Choroid plexus epithelial cell (primary cell): Measurements from ENCODE around the gene NEK9.
"Not testable (repeated sequence)": the region's sequence is repeated elsewhere in the genome, so short reads cannot be mapped to it uniquely, and the experiment has no call there.

Source experiments
- DNase-seq: peaks from one replicate; pipeline ENCODE4 v3.0.0-alpha.2; 2010; ENCODE audit warnings: low read depth
- H3K4me3 ChIP-seq: 2 replicates; pipeline ENCODE4 v1.5.1; 2011; ENCODE audit warnings: low read depth, mild to moderate bottlenecking, control low read depth, low read length, moderate library complexity
- CTCF ChIP-seq: conservative IDR thresholded peaks from 2 replicates; pipeline ENCODE4 v1.5.1; 2011; ENCODE audit warnings: low read depth, mild to moderate bottlenecking, control low read depth, inconsistent platforms, low read length, moderate library complexity

NEK9 gene

GRCh38 chr14:75156901-75157300 is 30.1 kb upstream of the NEK9 start:
- H3K4me3 ChIP-seq = no peak overlapping the region
- DNase-seq = no peak
- no peak for TF ChIP-seq CTCF

- TF ChIP-seq CTCF = no peak
- no peak for DNase-seq
- H3K4me3 ChIP-seq = no peak overlapping the region
Observed at GRCh38 chr14:75156111-75156510, 29.3 kb upstream of the NEK9 start.

- no peak for TF ChIP-seq CTCF
- no peak for DNase-seq
Observed at GRCh38 chr14:75155169-75155568, 28.3 kb upstream of the NEK9 start.

GRCh38 chr14:75153295-75153694 is 26.4 kb upstream of the NEK9 start:
- TF ChIP-seq CTCF = no peak
- H3K4me3 ChIP-seq = no peak overlapping the region

More at GRCh38 chr14:75155169-75155568, 28.3 kb upstream of the NEK9 start:
- H3K4me3 ChIP-seq = no peak overlapping the region

GRCh38 chr14:75151851-75152250 is 25.0 kb upstream of the NEK9 start:
- H3K4me3 ChIP-seq = no peak overlapping the region
- no peak for DNase-seq
- no peak for TF ChIP-seq CTCF

More at GRCh38 chr14:75153295-75153694, 26.4 kb upstream of the NEK9 start:
- DNase-seq = no peak

- not testable (repeated sequence) for H3K4me3 ChIP-seq, DNase-seq
Observed at GRCh38 chr14:75150637-75151036, 23.8 kb upstream of the NEK9 start.

- TF ChIP-seq CTCF = no peak
- H3K4me3 ChIP-seq = no peak overlapping the region
- no peak for DNase-seq
Observed at GRCh38 chr14:75150150-75150549, 23.3 kb upstream of the NEK9 start.

GRCh38 chr14:75147423-75148071 is 20.7 kb upstream of the NEK9 start:
- peak; percentile 99 for DNase-seq
- H3K4me3 ChIP-seq = peak overlapping the region; percentile 8

More at GRCh38 chr14:75147423-75148071, 20.7 kb upstream of the NEK9 start:
- peak; percentile 81 for TF ChIP-seq CTCF
